Measurements from ENCODE around the gene TEX2.
"Not testable (repeated sequence)": the region's sequence is repeated elsewhere in the genome, so short reads cannot be mapped to it uniquely, and the experiment has no call there.

Gene TEX2

DNA sequence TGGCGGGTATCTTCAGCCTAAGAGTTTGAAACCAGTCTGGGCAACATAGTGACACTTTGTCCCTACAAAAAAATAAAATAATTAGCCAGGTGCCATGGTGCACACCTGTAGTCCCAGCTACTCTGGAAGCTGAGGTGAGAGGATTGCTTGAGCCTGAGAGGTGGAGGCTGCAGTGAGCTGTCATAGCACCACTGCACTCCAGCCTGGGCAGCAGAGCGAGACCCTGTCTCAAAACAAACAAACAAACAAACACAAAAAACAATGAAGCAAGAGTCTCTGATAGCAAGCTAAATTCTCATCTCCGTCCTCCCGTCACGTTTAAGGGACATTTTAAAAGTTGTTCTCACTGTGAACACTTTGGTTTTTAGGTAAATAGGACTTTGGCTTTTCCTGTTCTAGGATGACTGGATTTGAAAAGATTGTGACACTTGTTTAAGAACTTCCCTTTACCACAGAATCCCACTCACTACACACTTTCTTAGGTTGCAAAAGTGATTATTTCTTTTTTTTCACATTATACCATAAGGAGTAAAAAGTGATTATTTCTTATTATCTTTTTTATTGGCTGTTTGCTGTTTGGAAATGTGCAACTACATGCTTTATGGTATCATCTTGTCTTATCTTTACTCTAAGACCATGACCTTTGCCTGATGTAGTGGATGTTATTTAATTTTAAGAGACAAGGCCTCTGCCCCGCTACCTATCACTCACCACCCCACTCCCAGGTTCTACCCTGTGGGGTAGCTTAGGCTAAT, 128.7 kb downstream of the TEX2 start:
- DNase-seq, result no peak

GRCh38 chr17:64133546-64134215, 129.4 kb downstream of the TEX2 start:
- peak; percentile 22 for DNase-seq

GRCh38 chr17:64131606-64132270, 131.3 kb downstream of the TEX2 start:
- no peak for DNase-seq

DNA sequence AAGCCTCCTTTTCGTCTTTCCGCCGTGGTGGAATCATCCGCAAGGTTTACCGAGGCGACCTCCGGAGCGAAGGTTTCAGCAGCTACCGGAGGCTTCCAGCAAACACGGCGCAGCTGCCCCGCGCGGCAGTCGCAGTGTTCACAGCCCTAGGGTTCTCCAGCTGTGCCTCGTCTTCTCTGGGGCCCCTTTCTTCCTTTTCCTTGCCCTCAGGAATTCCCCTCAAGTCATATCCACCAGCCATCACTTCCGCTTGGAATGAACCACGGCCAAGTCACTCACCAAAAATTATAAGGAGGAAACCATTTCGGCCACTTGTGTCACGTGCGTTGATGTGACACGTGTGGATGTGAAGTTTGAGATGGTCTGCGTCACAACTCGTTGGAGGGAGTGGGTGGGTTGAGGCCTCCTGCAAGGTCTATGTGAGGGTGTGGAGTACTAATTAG, 132.5 kb downstream of the TEX2 start:
- DNase-seq, result no peak

- no peak for DNase-seq
Measured at GRCh38 chr17:64129765-64130558, 133.1 kb downstream of the TEX2 start, which contains the start of gene ERN1. Gene ERN1, minus strand, starts transcription at chr17:64130144. Its CDS starts 115 bp downstream, at chr17:64130029.

GRCh38 chr17:64129515-64129764, 133.6 kb downstream of the TEX2 start:
- no peak for DNase-seq

- no peak for DNase-seq
Measured at GRCh38 chr17:64128787-64129514, 134.1 kb downstream of the TEX2 start.

DNA sequence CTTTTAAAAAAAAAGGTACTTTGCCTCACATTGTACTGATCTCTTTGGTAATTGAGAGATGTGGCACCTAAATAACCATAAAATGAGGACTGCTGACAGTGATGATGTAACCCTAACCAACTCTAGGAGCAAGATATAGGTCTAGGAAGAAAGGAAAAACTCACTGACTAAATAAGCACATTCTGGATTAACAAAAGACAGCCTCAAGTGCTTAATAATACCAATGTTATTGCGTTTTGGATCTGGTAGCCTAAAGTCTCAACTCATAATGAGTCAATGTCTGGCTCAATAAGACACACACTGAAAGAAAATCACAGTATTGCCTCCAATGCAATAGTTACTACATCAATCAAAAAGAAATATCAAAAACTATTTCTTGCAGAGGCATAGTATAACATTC, 136.1 kb downstream of the TEX2 start:
- no peak for DNase-seq

DNA sequence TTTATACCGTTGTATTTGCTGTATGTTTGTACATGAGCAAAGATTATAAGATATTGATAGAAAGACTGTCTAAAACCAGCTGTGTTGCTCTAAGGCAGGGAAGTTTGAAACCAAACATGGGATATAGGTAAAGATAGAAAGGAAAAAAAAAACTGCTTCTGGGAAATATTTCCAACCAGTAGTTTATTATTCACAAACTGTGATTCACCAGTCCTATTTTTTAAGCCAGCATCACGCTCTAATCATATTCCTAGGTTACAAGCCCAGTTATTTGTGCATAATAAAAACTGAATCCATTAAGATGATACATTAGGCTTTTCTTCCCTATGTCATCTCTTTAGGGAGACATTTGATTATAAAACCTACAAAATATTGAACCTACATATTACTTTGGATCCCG, 137.1 kb downstream of the TEX2 start:
- DNase-seq, result no peak

- DNase-seq, result no peak
Measured at GRCh38 chr17:64124609-64125008, 138.5 kb downstream of the TEX2 start.

- no peak for DNase-seq
Measured at GRCh38 chr17:64123114-64123513, 139.9 kb downstream of the TEX2 start.

DNA sequence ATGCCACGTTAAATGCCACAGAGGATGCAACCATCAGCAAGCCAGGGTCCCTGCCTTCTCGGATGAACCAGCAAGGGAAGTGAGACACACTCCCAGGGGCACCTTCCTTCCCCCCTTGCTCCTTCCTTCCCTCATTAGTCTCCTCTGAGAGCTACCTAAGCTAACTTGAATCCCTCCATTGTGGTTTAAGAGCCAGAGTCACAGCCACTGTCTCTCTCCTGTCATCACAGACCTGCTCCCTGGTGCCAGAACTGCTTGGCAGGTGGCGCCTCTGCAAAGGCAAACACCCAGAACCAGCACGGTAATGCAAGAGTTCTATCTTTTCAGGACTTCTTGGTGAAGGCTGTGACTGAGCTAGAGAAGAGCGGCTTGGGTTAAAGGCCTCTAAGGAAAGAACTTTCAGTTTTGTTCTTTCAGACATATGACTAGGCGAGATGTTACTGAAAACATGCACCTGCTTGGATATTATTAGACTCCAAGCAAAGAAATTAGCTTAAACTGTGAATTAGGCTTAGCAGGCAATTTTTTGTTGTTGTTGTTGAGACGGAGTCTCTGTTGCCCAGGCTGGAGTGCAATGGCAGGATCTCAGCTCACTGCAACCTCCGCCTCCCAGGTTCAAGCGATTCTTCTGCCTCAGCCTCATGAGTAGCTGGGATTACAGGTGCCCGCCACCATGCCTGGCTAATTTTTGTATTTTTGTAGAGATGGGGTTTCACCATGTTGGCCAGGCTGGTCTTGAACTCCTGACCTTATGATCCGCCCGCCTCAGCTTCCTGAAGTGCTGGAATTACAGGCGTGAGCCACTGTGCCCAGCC, 141.9 kb downstream of the TEX2 start:
- DNase-seq, result not testable (repeated sequence)

GRCh38 chr17:64120159-64120810, 142.8 kb downstream of the TEX2 start:
- no peak for DNase-seq

DNA sequence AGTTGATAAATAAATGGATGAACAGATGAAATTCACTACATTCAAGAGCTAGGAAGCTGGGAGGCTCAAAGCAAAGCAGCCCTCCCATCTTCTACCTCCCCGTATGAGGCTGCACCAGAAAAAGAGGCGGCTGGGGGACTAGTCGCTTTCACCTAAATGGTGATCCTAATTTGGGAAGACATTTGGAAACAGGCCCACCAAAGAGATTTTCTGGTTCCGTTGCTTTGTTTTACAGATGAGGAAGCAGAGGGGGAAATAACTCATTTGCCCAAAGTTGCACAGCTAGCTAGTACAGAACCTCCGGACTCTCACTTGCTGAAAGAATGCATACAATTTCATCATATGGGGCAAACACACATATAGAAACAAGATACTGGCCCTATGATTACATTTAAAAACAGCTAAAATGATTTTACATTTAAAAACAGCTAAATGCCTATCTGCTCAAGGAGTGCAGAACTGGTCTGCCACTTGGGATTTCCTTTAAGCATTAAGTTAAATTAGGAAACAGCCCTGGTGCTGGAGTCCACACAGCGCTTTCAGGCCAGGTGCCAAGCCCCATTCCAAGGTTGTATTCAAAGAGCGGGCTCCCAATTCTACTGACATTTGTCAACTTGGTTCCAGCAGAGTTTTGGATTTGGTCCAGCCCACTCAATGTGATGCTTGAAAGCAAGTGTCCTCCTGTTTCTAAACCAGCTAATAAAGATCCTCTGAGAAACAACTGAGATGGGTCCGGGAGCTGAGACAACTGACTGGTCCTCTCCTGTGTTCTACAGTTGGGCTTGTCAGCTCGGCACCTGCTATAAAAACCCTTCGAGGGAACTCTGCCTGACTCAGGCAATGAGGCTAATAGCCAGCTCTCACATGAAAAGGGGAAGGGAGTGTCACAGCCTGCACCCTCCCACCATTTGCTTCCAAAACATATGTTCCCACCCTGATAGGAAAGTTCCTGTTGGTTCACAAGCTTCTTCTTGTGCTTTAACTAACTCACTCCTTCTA, 144.8 kb downstream of the TEX2 start:
- DNase-seq, result peak; percentile 9

DNA sequence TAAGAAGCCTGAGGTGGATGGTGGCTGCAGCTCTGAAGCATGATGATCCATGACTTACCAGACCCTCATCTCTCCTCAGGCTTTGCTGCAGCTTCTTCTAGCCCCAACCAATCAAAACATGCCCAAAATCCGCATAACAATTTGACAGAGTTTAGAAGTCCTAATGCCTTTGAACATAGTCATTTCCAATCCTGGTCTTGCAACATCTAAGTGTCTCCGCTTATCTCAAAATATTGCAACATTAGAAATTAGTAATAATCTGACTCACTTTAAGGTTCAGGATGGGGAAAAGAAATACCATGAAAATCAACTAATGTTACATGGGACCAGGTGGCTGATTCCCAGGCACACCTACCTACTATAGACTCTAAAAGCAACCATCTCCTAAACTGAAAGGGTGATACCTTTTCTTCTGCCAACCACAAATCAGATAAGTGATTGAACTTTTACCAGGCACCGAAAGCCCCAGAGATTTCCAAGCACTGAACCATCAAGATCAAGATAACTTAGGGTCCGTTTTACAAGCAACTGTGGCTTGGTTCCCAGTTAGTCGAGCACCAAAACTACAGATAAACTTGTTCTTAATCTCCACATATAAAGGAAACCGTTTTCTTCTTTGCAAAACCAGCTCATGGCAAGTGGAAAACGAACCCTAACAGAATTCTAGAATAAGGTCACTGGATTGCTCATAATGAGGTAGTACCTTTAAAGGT, 147.1 kb downstream of the TEX2 start:
- no peak for DNase-seq

DNA sequence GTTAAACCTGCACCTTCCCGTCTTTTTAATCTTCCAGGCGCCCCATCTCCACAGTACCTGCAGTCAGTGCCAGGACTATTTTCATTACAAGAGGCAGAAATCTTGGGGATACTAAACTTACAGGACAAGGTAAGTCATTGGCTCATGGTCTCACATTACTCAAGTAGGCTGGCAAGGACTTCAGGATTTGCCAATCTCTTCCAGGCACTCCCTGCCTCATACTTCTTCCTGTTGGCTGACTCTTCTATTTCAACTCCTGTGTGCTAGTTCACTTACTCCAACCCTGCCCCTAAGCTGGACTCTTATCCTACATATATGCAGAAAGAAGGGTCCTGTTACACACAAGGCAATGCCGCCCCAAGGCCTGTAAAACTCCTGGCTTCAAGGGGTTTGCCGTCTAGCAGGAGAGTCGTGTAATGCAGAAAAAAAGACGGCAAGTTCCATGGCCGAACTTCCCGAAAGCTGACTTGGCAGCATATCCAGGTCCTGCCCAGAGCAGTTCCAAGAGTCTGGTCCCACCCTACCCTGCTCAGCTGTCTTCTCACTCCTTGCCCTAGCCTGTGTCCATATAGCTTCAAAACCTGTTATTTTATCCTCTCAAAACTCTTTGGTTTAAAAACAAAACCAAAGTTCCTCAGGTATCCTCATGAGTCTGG, 147.9 kb downstream of the TEX2 start:
- no peak for DNase-seq

- DNase-seq, result no peak
Measured at GRCh38 chr17:64113006-64113405, 150.1 kb downstream of the TEX2 start.

GRCh38 chr17:64111831-64112230, 151.2 kb downstream of the TEX2 start:
- no peak for DNase-seq

Measured in NCI-H187 treated with DMSO at 0.1 percent for 48 hours (cell line).